Neural cell (in vitro differentiated cells): ENCODE measurements around the gene HDAC5.

ENCODE experiments used
- CTCF ChIP-seq: fragments of 450-650 bp; IDR thresholded peaks from 2 replicates; pipeline ENCODE4 v1.5.1; 2014; ENCODE audit warnings: antibody characterized with exemption, mild to moderate bottlenecking, moderate library complexity; ENCODE audit not compliant: poor library complexity, severe bottlenecking
- EP300 ChIP-seq: fragments of 450-650 bp; conservative IDR thresholded peaks from 2 replicates; pipeline ENCODE4 v1.6.1; 2014; ENCODE audit warnings: antibody characterized with exemption, mild to moderate bottlenecking, moderate library complexity; ENCODE audit not compliant: poor library complexity, severe bottlenecking
- EZH2 ChIP-seq: fragments of 200-600, 300-800 bp; shearing (Covaris generic), sonication (generic); IDR thresholded peaks from 2 replicates; pipeline ENCODE4 v1.6.1; 2014; ENCODE audit warnings: antibody characterized with exemption, low read length, borderline replicate concordance, mild to moderate bottlenecking; ENCODE audit not compliant: insufficient read depth, poor library complexity, severe bottlenecking
- MXI1 ChIP-seq: fragments of 450-650 bp; conservative IDR thresholded peaks from 2 replicates; pipeline ENCODE4 v1.6.1; 2014; ENCODE audit warnings: antibody characterized with exemption, mild to moderate bottlenecking; ENCODE audit not compliant: poor library complexity, severe bottlenecking
- POLR2AphosphoS5 ChIP-seq: IDR thresholded peaks from 2 replicates; pipeline ENCODE4 v1.6.1; 2012
- RAD21 ChIP-seq: fragments of 450-650 bp; conservative IDR thresholded peaks from 2 replicates; pipeline ENCODE4 v1.6.1; 2014; ENCODE audit warnings: antibody characterized with exemption, mild to moderate bottlenecking, moderate library complexity
- REST ChIP-seq: IDR thresholded peaks from 2 replicates; pipeline ENCODE4 v1.6.1; 2012; ENCODE audit warnings: borderline replicate concordance
- TAF1 ChIP-seq: IDR thresholded peaks from 2 replicates; pipeline ENCODE4 v1.6.1; 2012; ENCODE audit warnings: low read depth

- no peak for TF ChIP-seq CTCF
- TF ChIP-seq REST: no peak
- no peak for TF ChIP-seq POLR2AphosphoS5
- TF ChIP-seq EZH2: no peak
- no peak for TF ChIP-seq MXI1
- no peak for TF ChIP-seq TAF1
- no peak for TF ChIP-seq RAD21
- TF ChIP-seq EP300: no peak
These were observed 7.4 kb upstream of the HDAC5 start for GRCh38 chr17:44130693-44131349.
